BJ (cell line): ENCODE measurements around the gene P2RX3. TPM values are rescaled to one million over a fixed set of nuclear protein-coding genes. Genes with fewer than 3 reads are reported as not detected.

Experiments used
- CTCF ChIA-PET: fragments of 350-600 bp; formaldehyde crosslinking; extraction: SDS; loops from one replicate; lab custom pipeline; 2021; ENCODE audit warnings: antibody characterized with exemption, inconsistent platforms; lab: Yijun Ruan, JAX
- POLR2A ChIA-PET: fragments of 300-600 bp; sonication (Branson Sonifier 250); formaldehyde crosslinking; extraction: SDS; loops from one replicate; lab custom pipeline; 2021; ENCODE audit warnings: antibody characterized with exemption; lab: Charles Lee
- DNase-seq: peaks from one replicate; pipeline ENCODE4 v3.0.0-alpha.2; 2011; ENCODE audit warnings: low read depth
- H3K27me3 ChIP-seq: 2 replicates; pipeline ENCODE4 v1.6.0; 2011; ENCODE audit warnings: low read length; ENCODE audit not compliant: control insufficient read depth, insufficient read depth
- H3K36me3 ChIP-seq: 2 replicates; pipeline ENCODE4 v1.5.1; 2011; ENCODE audit warnings: low read length; ENCODE audit not compliant: control insufficient read depth, insufficient read depth
- H3K4me3 ChIP-seq: 2 replicates; pipeline ENCODE4 v1.5.1; 2011; ENCODE audit warnings: low read depth, mild to moderate bottlenecking, control low read depth, low read length
- CTCF ChIP-seq: IDR thresholded peaks from 2 replicates; pipeline ENCODE4 v1.5.1; 2011; ENCODE audit warnings: low read depth, mild to moderate bottlenecking, control low read depth, inconsistent platforms, low read length, moderate library complexity; ENCODE audit not compliant: insufficient read depth
- polyA plus RNA-seq: library from polyadenylated mRNA; depleted of rRNA; stranded (reverse); fragments of >200 nt; gene quantifications from 2 replicates; pipeline ENCODE4 v1.2.3, GENCODE V29; 2011

The P2RX3 gene
- polyA plus RNA-seq, 1 experiment = not detected

DNA sequence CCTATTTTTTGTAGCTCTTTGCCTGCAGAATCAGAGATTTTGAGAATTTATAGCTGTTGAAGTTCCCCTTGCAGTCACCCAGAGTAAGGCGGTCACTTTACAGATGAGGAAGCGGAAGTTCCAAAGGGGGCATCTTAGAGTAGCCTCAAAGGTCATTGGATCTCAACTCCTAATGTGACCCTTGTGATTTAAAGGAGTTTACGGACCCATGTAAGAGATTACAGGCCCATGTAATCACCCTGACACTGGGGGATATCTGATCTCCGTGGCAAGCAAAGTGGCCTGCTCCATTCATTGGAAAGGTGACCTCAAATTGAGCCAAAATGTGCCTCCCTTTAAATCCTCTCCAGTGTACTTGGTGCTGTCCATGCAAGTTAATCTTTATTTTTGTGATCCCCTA lies 15.7 kb downstream of the P2RX3 start:
- TF ChIP-seq CTCF = no peak
- ChIA-PET CTCF (interaction anchor here (1.9 to 2.3 kb wide), 2 partner anchors 104 to 140 kb away, joined by 6 to 9 read pairs; no protein-coding TSS in a partner anchor), POLR2A (no interaction called here)
- Histone ChIP-seq H3K4me3 (no peak overlapping the region), H3K27me3 (no peaks in the 10 kb centered on the region; the same call in 1 of the 2 replicates), H3K36me3 (no peaks in the 10 kb centered on the region)
- no peak for DNase-seq

- TF ChIP-seq CTCF = no peak
- CTCF ChIA-PET = no interaction called here
- POLR2A ChIA-PET = no interaction called here
- peaks cover 2% of the 10 kb centered on the region for H3K27me3 ChIP-seq
- no peaks in the 10 kb centered on the region for H3K36me3 ChIP-seq
- no peak overlapping the region for H3K4me3 ChIP-seq
- DNase-seq = no peak
Measured at GRCh38 chr11:57354699-57355098, 16.5 kb downstream of the P2RX3 start.

DNA sequence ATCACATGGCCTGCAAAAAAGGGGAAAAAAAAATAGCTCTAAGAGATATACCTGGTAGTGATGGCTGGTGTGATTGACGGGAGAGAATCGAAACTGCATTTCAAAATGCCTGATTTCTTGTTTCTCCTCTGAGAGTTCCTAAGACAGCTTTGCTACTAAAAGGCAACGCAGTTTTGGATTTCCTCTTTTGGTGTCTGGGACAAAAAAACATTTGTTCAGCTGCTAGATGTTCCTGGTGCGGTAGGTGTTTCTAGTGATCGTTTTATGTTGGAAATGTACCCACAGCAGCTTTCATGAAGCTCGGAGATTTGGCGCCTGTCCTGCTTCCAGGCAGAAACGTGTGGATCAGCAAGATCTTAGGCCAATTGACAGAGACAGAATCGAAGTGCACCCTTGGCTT lies 18.1 kb downstream of the P2RX3 start:
- ChIA-PET CTCF (interaction anchor here (0.8 kb wide), 1 partner anchor 102 kb away, joined by 4 read pairs; no protein-coding TSS in a partner anchor), POLR2A (no interaction called here)
- no peak for TF ChIP-seq CTCF
- H3K36me3 ChIP-seq = no peaks in the 10 kb centered on the region
- no peak for DNase-seq
- H3K4me3 ChIP-seq = no peak overlapping the region
- H3K27me3 ChIP-seq = peaks cover 2% of the 10 kb centered on the region

DNA sequence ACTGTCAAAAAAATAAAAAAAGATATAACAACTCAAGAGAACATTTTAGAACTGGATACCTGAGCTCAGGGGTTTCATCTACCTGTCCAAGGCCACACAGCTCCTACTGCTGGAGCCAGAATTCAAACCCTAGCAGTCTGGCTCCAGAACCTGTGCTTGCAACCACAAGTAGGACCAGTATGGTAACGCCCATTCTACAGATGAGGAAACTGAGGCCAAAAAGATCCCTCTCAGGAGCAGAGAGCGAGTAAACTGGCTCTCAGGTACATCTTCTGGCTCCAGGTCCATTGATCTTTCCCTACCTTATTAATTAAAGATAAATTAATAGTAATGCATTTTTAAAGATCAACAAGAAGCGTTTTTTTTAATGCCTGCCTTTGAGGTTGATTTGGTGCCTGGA lies 19.2 kb downstream of the P2RX3 start:
- POLR2A ChIA-PET = no interaction called here
- Histone ChIP-seq H3K36me3 (no peaks in the 10 kb centered on the region), H3K27me3 (peaks cover 5% of the 10 kb centered on the region), H3K4me3 (no peak overlapping the region)
- no peak for TF ChIP-seq CTCF
- CTCF ChIA-PET = interaction anchor here (0.8 to 5.1 kb wide), 2 partner anchors 10 to 101 kb away, joined by 4 to 30 read pairs; no protein-coding TSS in a partner anchor
- DNase-seq = no peak

GRCh38 chr11:57357856-57358255 lies 19.7 kb downstream of the P2RX3 start:
- CTCF ChIA-PET = interaction anchor here (0.8 to 5.1 kb wide), 2 partner anchors 11 to 100 kb away, joined by 4 to 30 read pairs; no protein-coding TSS in a partner anchor
- Histone ChIP-seq H3K4me3 (no peak overlapping the region), H3K36me3 (no peaks in the 10 kb centered on the region), H3K27me3 (peaks cover 5% of the 10 kb centered on the region)
- DNase-seq = no peak
- no peak for TF ChIP-seq CTCF
- POLR2A ChIA-PET = no interaction called here
